ENCODE data around the gene SLC17A2. TPM values are rescaled to one million over a fixed set of nuclear protein-coding genes. Genes with fewer than 3 reads are reported as not detected.
"Not testable (repeated sequence)": the region's sequence is repeated elsewhere in the genome, so short reads cannot be mapped to it uniquely, and the experiment has no call there.

Gene SLC17A2
- polyA plus RNA-seq, 6 donors from 2014 or later: not detected

DNA sequence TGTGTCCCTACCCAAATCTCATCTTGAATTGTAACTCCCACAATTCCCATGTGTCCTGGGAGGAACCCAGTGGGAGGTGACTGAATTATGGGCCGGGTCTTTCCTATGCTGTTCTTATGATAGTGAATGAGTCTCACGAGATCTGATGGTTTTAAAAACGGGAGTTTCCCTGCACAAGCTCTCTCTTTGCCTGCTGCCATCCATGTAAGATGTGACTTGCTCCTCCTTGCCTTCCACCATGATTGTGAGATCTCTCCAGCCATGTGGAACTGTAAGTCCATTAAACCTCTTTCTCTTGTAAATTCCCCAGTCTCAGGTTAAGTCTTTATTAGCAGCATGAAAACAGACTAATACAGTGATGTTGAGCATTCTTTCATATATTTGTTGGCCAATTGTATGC is 15.2 kb upstream of the SLC17A2 start:
- not testable (repeated sequence) for H3K4me3 Mint-ChIP-seq, DNase-seq
- peak overlapping the region in 1 of 6 donors; percentile 47 for H3K27ac Mint-ChIP-seq

GRCh38 chr6:25944688-25945574 is 14.4 kb upstream of the SLC17A2 start:
- Mint-ChIP-seq H3K27me3 (no peaks in the 10 kb centered on the region), H3K27ac (peak overlapping the region in 1 of 6 donors; percentile 38), H3K9me3 (peaks cover 3 to 16% (median 7%) of the 10 kb centered on the region in 7 donors), H3K4me1 (peaks cover 4 to 17% (median 6%) of the 10 kb centered on the region in 3 donors), H3K4me3 (no peak overlapping the region), H3K36me3 (no peaks in the 10 kb centered on the region)
- ATAC-seq (ENCODE audit: low read depth in 2 of 2): no peak
- no peak for DNase-seq

More for the DNA sequence above, 15.2 kb upstream of the SLC17A2 start:
- Mint-ChIP-seq H3K9me3 (peaks cover 4 to 22% (median 9%) of the 10 kb centered on the region in 7 donors), H3K4me1 (peaks cover 4 to 22% (median 6%) of the 10 kb centered on the region in 3 donors)
- not testable (repeated sequence) for H3K27me3 Mint-ChIP-seq; ATAC-seq (ENCODE audit: low read depth in 2 of 2); H3K36me3 Mint-ChIP-seq

- H3K27me3 Mint-ChIP-seq: no peaks in the 10 kb centered on the region
- no peaks in the 10 kb centered on the region for H3K36me3 Mint-ChIP-seq
- no peak overlapping the region for H3K4me3 Mint-ChIP-seq
- ATAC-seq (ENCODE audit: low read depth in 2 of 2) (no peak), DNase-seq (no peak)
- H3K27ac Mint-ChIP-seq: no peak overlapping the region
- peaks cover 4 to 17% (median 6%) of the 10 kb centered on the region in 3 donors for H3K4me1 Mint-ChIP-seq
- peaks cover 3 to 11% (median 7%) of the 10 kb centered on the region in 7 donors for H3K9me3 Mint-ChIP-seq
Observed at GRCh38 chr6:25943887-25944286, 13.4 kb upstream of the SLC17A2 start.

DNA sequence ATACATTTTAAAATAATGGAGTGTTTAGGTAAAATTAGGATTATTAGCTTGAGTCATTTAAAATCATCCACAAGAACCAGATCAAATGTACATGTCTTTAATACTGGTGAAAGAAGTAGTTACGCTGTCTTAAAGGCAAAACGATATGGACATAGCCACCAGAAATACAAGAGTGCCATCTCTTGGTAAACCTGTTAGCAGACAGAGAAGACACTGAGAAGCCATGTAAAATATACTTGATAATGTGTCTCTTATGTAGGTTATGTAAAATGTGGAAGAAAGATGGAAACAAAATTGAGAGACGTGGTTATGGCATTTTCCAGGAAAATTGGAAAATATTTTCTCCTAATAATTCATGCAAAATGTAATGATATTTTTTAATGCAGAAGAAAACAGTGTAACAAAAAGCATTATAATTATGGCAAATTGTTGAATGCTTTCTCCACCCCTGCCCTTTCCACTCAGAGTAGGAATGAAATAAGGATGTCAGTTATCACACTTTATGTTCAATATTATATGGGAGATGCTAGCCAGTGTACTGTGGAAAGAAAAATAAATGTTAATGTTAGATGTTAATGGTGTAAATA is 12.2 kb upstream of the SLC17A2 start:
- Mint-ChIP-seq H3K27me3 (no peaks in the 10 kb centered on the region), H3K4me3 (no peak overlapping the region), H3K4me1 (peaks cover 4 to 17% (median 6%) of the 10 kb centered on the region in 3 donors), H3K9me3 (peaks cover 3 to 11% (median 7%) of the 10 kb centered on the region in 7 donors), H3K36me3 (no peaks in the 10 kb centered on the region), H3K27ac (no peak overlapping the region)
- DNase-seq: peak; percentile 36
- ATAC-seq (ENCODE audit: low read depth in 2 of 2): peak; percentile 64 to 80

DNA sequence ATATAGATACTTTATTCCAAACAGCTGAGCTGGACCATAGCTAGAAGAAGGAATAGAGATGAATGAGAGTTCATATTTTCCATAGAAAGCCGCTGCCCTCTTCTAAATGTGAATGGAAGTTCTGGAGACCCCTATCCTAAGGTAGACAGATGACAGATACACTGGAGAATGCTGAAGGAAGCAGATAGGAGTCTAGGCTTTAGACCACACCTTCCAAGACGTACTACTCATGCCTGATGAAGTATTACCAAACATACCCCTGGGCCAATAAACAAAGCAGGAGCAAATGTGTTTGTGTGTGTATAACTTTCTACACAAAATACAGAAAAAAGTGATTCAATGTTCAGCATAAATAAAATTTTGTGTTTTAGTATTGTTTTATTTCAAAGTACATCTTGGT is 9.1 kb upstream of the SLC17A2 start:
- Mint-ChIP-seq H3K36me3 (no peaks in the 10 kb centered on the region), H3K27me3 (no peaks in the 10 kb centered on the region), H3K4me3 (no peak overlapping the region), H3K4me1 (peaks cover 0 to 6% (median 0%) of the 10 kb centered on the region in 3 donors), H3K27ac (peak overlapping the region in 1 of 6 donors; percentile 39), H3K9me3 (no peaks in the 10 kb centered on the region)
- ATAC-seq (ENCODE audit: low read depth in 2 of 2): no peak
- no peak for DNase-seq

- no peaks in the 10 kb centered on the region for H3K9me3 Mint-ChIP-seq
- H3K4me3 Mint-ChIP-seq: no peak overlapping the region
- peaks cover 0 to 5% (median 0%) of the 10 kb centered on the region in 3 donors for H3K27me3 Mint-ChIP-seq
- no peak overlapping the region for H3K27ac Mint-ChIP-seq
- DNase-seq (no peak), ATAC-seq (ENCODE audit: low read depth in 2 of 2) (no peak)
- no peaks in the 10 kb centered on the region for H3K4me1 Mint-ChIP-seq
- no peaks in the 10 kb centered on the region for H3K36me3 Mint-ChIP-seq
Observed at GRCh38 chr6:25935953-25936352, 5.5 kb upstream of the SLC17A2 start.

DNA sequence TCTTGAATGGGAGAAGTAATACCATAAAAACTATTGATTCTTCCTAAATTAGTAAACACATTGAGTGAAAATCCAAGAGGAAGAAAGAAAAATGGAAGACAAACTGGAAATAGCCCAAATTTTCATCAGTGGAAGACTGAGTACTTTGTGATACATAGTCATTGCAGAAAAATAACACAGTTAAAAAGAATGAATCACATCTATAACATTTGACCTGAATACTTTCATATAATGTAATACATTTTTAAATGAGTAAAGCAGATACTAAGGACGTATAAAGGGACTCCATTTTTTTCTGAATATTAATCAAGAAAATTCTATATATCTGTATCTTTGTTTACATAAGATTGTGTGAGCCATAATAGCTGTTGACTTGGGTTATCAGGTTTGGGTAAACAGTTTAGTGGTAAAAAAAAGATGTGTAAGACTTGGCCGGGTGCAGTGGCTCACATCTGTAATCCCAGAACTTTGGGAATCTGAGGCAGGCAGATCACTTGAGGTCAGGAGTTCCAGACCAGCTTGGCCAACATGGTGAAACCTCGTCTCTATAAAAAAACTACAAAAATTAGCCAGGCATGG is 4.3 kb upstream of the SLC17A2 start:
- Mint-ChIP-seq H3K27ac (no peak overlapping the region), H3K36me3 (no peaks in the 10 kb centered on the region), H3K27me3 (peaks cover 0 to 5% (median 0%) of the 10 kb centered on the region in 3 donors), H3K4me3 (no peak overlapping the region), H3K4me1 (no peaks in the 10 kb centered on the region), H3K9me3 (no peaks in the 10 kb centered on the region)
- DNase-seq (no peak), ATAC-seq (ENCODE audit: low read depth in 2 of 2) (no peak)

GRCh38 chr6:25934156-25934555 is 3.7 kb upstream of the SLC17A2 start:
- H3K9me3 Mint-ChIP-seq: no peaks in the 10 kb centered on the region
- H3K36me3 Mint-ChIP-seq: no peaks in the 10 kb centered on the region
- no peaks in the 10 kb centered on the region for H3K4me1 Mint-ChIP-seq
- H3K27me3 Mint-ChIP-seq: peaks cover 0 to 5% (median 0%) of the 10 kb centered on the region in 3 donors
- H3K27ac Mint-ChIP-seq: peak overlapping the region in 1 of 6 donors; percentile 49
- DNase-seq: no peak
- H3K4me3 Mint-ChIP-seq: no peak overlapping the region
- ATAC-seq (ENCODE audit: low read depth in 2 of 2): no peak

DNA sequence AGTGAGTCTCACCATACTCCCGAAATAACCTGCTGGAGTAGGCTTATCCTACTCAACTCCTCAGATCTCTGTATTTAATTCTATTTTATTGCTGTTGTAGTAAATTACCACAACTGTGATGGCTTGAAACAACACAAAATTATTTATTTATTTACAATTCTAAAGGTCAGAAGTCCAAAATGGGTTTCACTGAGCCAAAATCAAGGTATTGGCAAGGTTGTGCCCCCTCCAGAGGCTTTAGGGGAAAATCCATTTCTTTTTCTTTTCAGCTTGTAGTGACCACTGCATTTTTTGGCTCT is 869 bp upstream of the SLC17A2 start:
- Mint-ChIP-seq H3K4me3 (no peak overlapping the region), H3K4me1 (no peaks in the 10 kb centered on the region), H3K27me3 (peaks cover 0 to 5% (median 0%) of the 10 kb centered on the region in 3 donors), H3K36me3 (no peaks in the 10 kb centered on the region), H3K9me3 (no peaks in the 10 kb centered on the region), H3K27ac (no peak overlapping the region)
- no peak for DNase-seq
- no peak for ATAC-seq (ENCODE audit: low read depth in 2 of 2)

- H3K27ac Mint-ChIP-seq; DNase-seq; ATAC-seq (ENCODE audit: low read depth in 2 of 2); H3K9me3 Mint-ChIP-seq; H3K4me3 Mint-ChIP-seq; H3K27me3 Mint-ChIP-seq; H3K36me3 Mint-ChIP-seq; H3K4me1 Mint-ChIP-seq: not testable (repeated sequence)
Observed at GRCh38 chr6:25929785-25930184, 706 bp downstream of the SLC17A2 start.

DNA sequence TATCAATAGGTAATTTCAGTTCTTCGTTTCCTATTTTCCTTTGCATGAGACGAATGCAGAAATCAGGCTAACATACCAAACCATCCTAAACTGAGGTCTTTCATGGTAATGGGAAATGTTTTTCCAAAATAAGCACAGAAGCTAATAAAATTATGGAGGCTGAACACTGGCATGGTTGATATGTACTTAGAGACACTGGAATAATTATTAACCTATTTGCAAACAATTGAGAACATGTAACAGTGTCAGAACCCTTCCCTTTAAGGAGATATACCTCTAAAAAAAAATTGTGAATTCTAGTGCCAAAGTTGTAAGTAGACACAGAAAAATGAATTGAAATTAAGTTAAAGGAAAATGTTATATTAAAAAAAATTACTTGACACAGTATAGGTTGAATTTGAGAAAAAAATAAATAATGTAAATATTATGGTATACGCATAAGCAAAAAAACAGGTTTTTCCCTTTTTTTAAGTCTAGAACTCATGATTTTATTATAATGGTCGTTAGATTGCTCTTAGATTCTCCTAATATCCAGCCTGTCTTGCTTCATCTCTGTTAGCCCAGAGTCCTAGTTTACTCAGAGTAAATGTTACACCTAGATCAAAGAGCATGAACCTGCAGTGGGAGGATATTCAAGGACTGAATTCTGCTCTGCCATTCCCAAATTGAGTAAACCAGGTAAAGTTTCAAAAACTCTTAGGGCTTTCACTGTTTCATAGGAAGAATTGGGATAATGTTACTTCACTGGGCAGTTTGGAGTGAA is 1.7 kb downstream of the SLC17A2 start:
- H3K36me3 Mint-ChIP-seq: no peaks in the 10 kb centered on the region
- H3K9me3 Mint-ChIP-seq: no peaks in the 10 kb centered on the region
- no peaks in the 10 kb centered on the region for H3K4me1 Mint-ChIP-seq
- H3K4me3 Mint-ChIP-seq: no peak overlapping the region
- H3K27ac Mint-ChIP-seq: no peak overlapping the region
- DNase-seq (no peak), ATAC-seq (ENCODE audit: low read depth in 2 of 2) (no peak)
- H3K27me3 Mint-ChIP-seq: no peaks in the 10 kb centered on the region

GRCh38 chr6:25927756-25928216 is 2.7 kb downstream of the SLC17A2 start:
- H3K4me3 Mint-ChIP-seq: no peak overlapping the region
- H3K27ac Mint-ChIP-seq: peak overlapping the region in 1 of 6 donors; percentile 43
- DNase-seq (no peak), ATAC-seq (ENCODE audit: low read depth in 2 of 2) (no peak)
- no peaks in the 10 kb centered on the region for H3K9me3 Mint-ChIP-seq
- no peaks in the 10 kb centered on the region for H3K36me3 Mint-ChIP-seq
- no peaks in the 10 kb centered on the region for H3K27me3 Mint-ChIP-seq
- H3K4me1 Mint-ChIP-seq: no peaks in the 10 kb centered on the region

DNA sequence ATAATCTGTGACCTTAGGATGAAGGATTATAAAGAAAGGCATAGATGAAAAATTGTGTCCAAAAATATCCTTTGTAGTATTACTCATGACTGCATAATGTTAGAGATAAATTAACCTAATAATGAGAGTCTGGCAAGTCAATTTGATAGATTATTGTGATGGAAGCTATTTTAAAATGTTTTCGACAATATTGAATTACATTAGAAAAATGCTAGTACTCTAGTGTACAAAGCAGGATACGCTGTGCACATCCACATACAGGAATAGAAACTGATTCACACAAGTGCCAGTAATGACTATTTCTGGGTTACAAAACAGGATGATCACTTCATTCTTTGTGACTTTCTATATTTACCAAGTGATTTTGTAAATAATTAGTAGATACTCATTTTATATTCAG is 3.3 kb downstream of the SLC17A2 start:
- ATAC-seq (ENCODE audit: low read depth in 2 of 2) (no peak), DNase-seq (no peak)
- Mint-ChIP-seq H3K27ac (no peak overlapping the region), H3K4me1 (no peaks in the 10 kb centered on the region), H3K4me3 (no peak overlapping the region), H3K9me3 (no peaks in the 10 kb centered on the region), H3K36me3 (no peaks in the 10 kb centered on the region), H3K27me3 (no peaks in the 10 kb centered on the region)
